Measurements from ENCODE around the gene CFAP52. TPM values are rescaled to one million over a fixed set of nuclear protein-coding genes. Genes with fewer than 3 reads are reported as not detected.
"Not testable (repeated sequence)": the region's sequence is repeated elsewhere in the genome, so short reads cannot be mapped to it uniquely, and the experiment has no call there.

CFAP52 gene
- total RNA-seq, 1 donor = 0.18 TPM

DNA sequence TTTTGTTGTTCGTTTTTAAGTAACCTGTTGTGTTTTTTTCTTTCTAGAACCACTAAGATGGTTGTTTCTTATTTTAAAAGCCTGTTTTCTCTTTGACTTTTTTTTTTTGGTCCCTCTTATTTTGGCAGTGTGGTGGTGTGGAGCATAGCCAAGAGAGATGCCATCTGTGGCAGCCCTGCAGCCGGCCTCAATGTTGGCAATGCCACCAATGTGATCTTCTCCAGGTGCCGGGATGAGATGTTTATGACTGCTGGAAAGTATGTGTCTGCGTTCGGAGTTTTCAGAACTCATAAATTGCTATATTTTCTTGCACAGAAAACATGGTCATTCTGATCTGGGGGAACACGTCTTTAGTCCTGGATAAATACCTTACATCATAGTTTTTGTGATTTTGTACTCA lies 17.6 kb downstream of the CFAP52 start:
- no peak for DNase-seq (ENCODE audit: low read depth)
- no peak overlapping the region for H3K4me3 ChIP-seq (ENCODE audit: low read depth, low read length)
- TF ChIP-seq, protein P1, sequence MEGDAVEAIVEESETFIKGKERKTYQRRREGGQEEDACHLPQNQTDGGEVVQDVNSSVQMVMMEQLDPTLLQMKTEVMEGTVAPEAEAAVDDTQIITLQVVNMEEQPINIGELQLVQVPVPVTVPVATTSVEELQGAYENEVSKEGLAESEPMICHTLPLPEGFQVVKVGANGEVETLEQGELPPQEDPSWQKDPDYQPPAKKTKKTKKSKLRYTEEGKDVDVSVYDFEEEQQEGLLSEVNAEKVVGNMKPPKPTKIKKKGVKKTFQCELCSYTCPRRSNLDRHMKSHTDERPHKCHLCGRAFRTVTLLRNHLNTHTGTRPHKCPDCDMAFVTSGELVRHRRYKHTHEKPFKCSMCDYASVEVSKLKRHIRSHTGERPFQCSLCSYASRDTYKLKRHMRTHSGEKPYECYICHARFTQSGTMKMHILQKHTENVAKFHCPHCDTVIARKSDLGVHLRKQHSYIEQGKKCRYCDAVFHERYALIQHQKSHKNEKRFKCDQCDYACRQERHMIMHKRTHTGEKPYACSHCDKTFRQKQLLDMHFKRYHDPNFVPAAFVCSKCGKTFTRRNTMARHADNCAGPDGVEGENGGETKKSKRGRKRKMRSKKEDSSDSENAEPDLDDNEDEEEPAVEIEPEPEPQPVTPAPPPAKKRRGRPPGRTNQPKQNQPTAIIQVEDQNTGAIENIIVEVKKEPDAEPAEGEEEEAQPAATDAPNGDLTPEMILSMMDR (IDR thresholded peaks at IDR 0.05; ENCODE audit: insufficient read depth, low read length) = no peak

DNA sequence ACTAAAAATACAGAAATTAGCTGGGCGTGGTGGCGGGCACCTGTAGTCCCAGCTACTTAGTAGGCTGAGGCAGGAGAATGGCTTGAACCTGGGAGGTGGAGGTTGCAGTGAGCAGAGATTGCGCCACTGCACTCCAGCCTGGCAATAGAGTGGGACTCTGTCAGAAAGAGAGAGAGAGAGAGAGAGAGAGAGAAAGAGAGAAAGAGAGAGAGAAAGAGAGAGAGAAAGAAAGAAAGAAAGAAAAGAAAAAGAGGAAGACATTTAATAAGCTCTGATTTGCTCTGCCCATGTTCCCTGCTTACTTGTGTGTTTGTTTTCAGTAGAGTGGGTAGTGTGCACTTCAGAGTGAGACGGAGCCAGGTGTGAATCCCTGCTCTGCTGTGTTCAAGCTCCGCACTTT lies 21.2 kb downstream of the CFAP52 start:
- DNase-seq (ENCODE audit: low read depth); H3K4me3 ChIP-seq (ENCODE audit: low read depth, low read length): not testable (repeated sequence)

DNA sequence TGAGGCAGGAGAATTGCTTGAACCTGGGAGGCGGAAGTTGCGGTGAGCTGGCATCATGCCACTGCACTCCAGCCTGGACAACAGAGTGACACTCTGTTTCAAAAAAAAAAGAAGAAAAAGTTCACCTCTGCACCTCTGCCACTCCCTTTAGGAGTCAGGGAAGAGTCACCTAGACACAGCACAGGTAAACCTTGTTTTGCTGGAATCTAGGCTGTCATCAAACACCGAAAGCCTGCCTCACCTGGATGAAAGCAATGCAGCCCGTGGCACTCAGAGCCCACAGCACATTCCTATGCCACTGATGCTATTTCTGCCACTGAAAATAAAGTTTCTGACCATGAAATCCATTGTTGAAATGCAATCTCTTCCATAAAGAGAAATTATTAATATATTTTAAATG lies 22.2 kb downstream of the CFAP52 start:
- TF ChIP-seq, protein P1 (IDR thresholded peaks at IDR 0.05; ENCODE audit: insufficient read depth, low read length) = no peak
- DNase-seq (ENCODE audit: low read depth) = no peak
- no peak overlapping the region for H3K4me3 ChIP-seq (ENCODE audit: low read depth, low read length)

DNA sequence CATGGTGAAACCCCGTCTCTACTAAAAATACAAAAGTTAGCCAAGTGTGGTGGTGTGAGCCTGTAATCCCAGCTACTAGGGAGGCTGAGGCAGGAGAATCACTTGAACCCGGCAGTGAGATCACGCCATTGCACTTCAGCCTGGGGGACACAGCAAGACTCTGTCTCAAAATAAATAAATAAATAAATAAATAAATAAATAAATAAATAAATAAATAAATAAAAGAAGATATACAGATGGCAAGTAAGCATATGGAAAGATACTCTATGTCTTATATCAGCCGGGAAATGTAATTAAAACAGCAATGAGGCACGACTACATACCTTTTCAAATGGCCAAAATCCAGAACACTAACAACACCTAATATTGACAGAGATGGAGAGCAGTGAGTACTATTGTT lies 28.1 kb downstream of the CFAP52 start:
- not testable (repeated sequence) for DNase-seq (ENCODE audit: low read depth); H3K4me3 ChIP-seq (ENCODE audit: low read depth, low read length)

DNA sequence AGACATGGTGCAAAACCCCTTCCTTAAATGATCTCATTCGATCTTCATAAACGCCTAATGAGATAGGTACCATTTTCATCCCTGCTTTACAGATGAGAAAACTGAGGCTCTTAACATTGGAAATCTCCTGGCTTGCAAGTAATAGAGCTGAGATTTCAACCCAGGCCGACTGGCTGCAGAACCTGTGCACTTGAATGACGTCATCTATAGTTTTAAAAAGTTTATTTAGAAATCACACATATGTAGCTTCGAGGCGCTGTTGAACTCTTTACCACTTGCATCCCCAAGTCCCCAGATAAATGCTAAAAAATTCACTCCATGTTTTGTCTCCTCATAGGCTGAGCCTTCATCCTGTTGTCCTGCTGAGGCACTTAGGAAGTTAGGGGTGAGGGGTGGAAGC lies 30.0 kb downstream of the CFAP52 start:
- no peak overlapping the region for H3K4me3 ChIP-seq (ENCODE audit: low read depth, low read length)
- no peak for DNase-seq (ENCODE audit: low read depth)
- TF ChIP-seq, protein P1 (IDR thresholded peaks at IDR 0.05; ENCODE audit: insufficient read depth, low read length) = no peak

DNA sequence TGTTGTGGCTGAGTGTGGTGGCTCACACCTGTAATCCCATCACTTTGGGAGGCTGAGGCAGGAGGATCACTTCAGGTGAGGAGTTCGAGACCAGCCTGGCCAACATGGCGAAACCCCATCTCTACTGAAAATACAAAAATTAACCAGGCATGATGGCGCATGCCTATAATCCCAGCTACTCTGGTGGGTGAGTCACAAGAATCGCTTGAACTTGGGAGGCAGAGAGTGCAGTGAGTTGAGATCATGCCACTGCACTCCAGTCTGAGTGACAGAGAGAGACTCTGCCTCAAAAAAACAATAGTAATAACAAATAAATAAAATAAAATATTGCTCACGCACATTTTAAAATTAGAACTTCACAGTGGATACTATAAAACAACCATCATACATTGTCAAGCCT lies 30.6 kb downstream of the CFAP52 start:
- DNase-seq (ENCODE audit: low read depth) = not testable (repeated sequence)

DNA sequence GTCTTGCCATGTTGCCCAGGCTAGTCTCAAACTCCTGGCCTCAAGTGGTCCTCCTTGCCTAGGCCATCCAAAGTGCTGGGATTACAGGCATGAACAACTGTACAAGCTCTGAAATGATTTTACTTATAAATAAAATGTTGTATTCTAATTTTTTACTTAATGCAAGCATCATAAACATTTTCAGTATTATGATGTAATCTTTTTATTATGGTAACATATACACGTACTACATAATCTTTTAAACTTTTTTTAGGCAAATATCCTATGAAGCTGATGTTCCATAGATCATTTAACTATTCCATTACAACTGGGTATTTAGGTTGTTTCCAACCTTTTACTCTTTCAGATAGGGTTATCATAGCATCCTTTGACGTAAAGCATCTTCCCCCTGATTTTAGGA lies 35.1 kb downstream of the CFAP52 start:
- DNase-seq (ENCODE audit: low read depth) = no peak
- no peak overlapping the region for H3K4me3 ChIP-seq (ENCODE audit: low read depth, low read length)
- TF ChIP-seq, protein P1 (IDR thresholded peaks at IDR 0.05; ENCODE audit: insufficient read depth, low read length) = no peak

More for the DNA sequence above, 30.6 kb downstream of the CFAP52 start:
- not testable (repeated sequence) for H3K4me3 ChIP-seq (ENCODE audit: low read depth, low read length)

DNA sequence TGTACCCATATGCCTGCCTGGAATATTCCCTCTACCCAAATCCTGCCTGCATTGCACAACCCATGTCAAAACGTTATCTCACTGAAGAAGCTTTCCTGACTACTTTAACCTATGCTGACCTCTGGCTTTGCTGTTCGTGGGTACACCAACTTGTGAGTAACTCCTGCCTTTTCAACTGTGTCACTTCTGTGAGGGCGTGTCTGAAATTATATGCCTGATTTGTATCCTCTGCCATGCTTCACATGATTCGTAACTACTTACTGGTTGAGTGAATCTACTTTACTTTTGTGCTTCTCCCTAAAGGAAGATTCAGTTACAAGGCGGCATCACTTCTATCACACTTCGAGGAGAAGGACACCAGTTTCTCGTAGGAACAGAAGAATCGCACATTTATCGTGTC lies 35.6 kb downstream of the CFAP52 start:
- no peak overlapping the region for H3K4me3 ChIP-seq (ENCODE audit: low read depth, low read length)
- TF ChIP-seq, protein P1 (IDR thresholded peaks at IDR 0.05; ENCODE audit: insufficient read depth, low read length) = no peak
- no peak for DNase-seq (ENCODE audit: low read depth)

DNA sequence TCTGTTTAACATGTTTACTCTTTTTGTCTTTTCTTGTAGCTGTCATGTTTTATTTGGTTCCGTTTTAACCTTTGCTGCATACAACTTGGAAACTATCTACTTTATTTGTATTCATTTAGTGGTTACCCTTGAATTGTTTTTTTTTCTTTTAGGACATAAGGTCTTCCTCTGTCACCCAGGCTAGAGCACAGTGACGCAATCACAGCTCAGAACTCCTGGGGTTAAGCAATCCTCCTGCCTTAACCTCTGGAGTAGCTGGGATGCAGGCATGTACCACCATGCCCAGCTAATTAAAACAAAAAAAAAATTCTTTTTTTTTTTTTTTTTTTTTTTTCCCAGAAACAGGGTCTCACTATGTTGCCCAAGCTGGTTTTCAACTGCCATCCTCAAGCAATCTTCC lies 39.0 kb downstream of the CFAP52 start:
- no peak for DNase-seq (ENCODE audit: low read depth)
- TF ChIP-seq, protein P1 (IDR thresholded peaks at IDR 0.05; ENCODE audit: insufficient read depth, low read length) = no peak
- no peak overlapping the region for H3K4me3 ChIP-seq (ENCODE audit: low read depth, low read length)

All from fibroblast of the aortic adventitia (primary cell).